ENCODE measurements around the gene EXOC6.

The EXOC6 gene

DNA sequence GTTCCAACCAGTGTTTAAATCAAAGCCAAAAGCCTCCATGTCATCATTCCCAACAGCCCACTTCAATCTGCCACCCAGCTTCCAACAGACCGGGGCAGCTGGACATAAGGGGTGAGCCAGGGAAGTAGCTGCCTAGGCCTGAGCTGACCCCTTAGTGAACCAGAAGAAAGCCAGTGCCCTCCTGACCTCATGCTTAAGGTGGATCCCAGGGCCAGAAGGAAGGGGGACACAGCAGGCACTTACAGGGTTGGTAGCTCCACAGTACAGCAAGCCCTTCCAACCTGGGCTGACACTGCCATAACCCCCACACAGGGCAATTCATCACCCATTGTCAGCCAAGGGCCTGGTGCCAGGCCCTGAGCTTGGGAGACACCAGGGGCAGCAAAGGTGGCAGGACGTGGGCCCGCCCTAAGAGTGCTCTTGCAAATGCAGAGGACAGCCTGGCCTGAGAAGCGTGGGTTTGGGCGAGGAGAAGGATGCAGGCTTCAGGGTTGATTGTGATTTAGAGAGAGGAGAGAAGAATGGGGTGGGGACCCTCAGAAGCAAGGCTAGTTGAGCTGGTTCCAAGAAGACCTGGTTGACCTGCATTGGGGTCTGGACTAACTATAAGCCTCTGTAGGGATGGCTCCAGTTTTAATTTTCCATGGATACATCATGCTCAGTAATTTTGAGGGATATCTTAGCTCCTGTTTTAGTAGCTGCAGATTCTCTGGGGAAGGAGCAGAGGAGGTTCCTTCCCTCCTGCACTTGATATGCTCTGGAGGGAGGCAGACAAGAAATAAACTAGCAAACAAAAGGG, 222.3 kb downstream of the EXOC6 start:
- H3K4me1 Mint-ChIP-seq = peaks cover 14% of the 10 kb centered on the region
- ATAC-seq (replicated peaks; ENCODE audit: extremely low read depth, poor library complexity, severe bottlenecking) (no peak), DNase-seq (ENCODE audit: low spot score in 2 of 2) (no peak)
- peaks cover 88% of the 10 kb centered on the region for H3K27me3 Mint-ChIP-seq
- H3K4me3 Mint-ChIP-seq = no peak overlapping the region
- peaks cover 3% of the 10 kb centered on the region for H3K36me3 Mint-ChIP-seq (ENCODE audit: insufficient read depth)
- H3K27ac Mint-ChIP-seq (ENCODE audit: low read depth) = no peak overlapping the region
- no peaks in the 10 kb centered on the region for H3K9me3 Mint-ChIP-seq

- Mint-ChIP-seq H3K4me3 (no peak overlapping the region), H3K9me3 (no peaks in the 10 kb centered on the region), H3K27ac (ENCODE audit: low read depth) (no peak overlapping the region), H3K4me1 (peaks cover 14% of the 10 kb centered on the region), H3K36me3 (ENCODE audit: insufficient read depth) (peaks cover 3% of the 10 kb centered on the region), H3K27me3 (peaks cover 93% of the 10 kb centered on the region)
- DNase-seq (ENCODE audit: low spot score in 2 of 2) = no peak
- ATAC-seq (replicated peaks; ENCODE audit: extremely low read depth, poor library complexity, severe bottlenecking) = no peak
Measured at GRCh38 chr10:93071177-93071472, 222.8 kb downstream of the EXOC6 start.

- no peak overlapping the region for H3K27ac Mint-ChIP-seq (ENCODE audit: low read depth)
- H3K9me3 Mint-ChIP-seq = no peaks in the 10 kb centered on the region
- peaks cover 3% of the 10 kb centered on the region for H3K36me3 Mint-ChIP-seq (ENCODE audit: insufficient read depth)
Measured at GRCh38 chr10:93071674-93072224, 223.4 kb downstream of the EXOC6 start.

DNA sequence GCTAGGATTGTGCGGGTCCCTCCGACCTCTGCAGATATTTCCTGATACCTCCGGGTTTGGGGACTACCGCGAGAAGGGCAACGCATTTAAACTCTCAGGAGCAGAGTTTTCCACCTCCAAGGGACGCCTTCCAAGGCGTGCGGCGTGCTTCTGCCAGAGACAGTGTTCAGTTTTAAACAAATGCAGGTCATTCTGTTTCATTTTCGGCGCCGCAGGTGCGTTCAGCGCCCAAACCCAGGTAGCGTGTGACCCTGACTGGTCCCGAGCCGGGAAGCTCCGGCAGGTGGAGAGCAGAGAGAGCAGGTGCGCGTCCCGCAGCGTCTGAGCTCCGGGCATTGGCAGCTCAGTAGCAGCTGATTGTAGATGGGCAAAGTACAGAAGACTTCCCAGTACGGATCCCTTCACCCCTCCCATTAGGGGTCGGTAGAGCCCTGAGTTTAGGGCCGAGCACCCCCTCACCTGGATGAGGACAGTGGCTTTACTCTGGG, 223.9 kb downstream of the EXOC6 start:
- peaks cover 3% of the 10 kb centered on the region for H3K36me3 Mint-ChIP-seq (ENCODE audit: insufficient read depth)
- H3K4me3 Mint-ChIP-seq = peak overlapping the region; percentile 42
- H3K27ac Mint-ChIP-seq (ENCODE audit: low read depth) = no peak overlapping the region
- DNase-seq (ENCODE audit: low spot score in 2 of 2) (no peak), ATAC-seq (replicated peaks; ENCODE audit: extremely low read depth, poor library complexity, severe bottlenecking) (no peak)
- peaks cover 94% of the 10 kb centered on the region for H3K27me3 Mint-ChIP-seq
- H3K4me1 Mint-ChIP-seq = peaks cover 14% of the 10 kb centered on the region
- no peaks in the 10 kb centered on the region for H3K9me3 Mint-ChIP-seq

More at GRCh38 chr10:93071674-93072224, 223.4 kb downstream of the EXOC6 start:
- Mint-ChIP-seq H3K4me3 (no peak overlapping the region), H3K4me1 (peaks cover 14% of the 10 kb centered on the region), H3K27me3 (peaks cover 95% of the 10 kb centered on the region)
- no peak for DNase-seq (ENCODE audit: low spot score in 2 of 2)
- ATAC-seq (replicated peaks; ENCODE audit: extremely low read depth, poor library complexity, severe bottlenecking) = no peak

DNA sequence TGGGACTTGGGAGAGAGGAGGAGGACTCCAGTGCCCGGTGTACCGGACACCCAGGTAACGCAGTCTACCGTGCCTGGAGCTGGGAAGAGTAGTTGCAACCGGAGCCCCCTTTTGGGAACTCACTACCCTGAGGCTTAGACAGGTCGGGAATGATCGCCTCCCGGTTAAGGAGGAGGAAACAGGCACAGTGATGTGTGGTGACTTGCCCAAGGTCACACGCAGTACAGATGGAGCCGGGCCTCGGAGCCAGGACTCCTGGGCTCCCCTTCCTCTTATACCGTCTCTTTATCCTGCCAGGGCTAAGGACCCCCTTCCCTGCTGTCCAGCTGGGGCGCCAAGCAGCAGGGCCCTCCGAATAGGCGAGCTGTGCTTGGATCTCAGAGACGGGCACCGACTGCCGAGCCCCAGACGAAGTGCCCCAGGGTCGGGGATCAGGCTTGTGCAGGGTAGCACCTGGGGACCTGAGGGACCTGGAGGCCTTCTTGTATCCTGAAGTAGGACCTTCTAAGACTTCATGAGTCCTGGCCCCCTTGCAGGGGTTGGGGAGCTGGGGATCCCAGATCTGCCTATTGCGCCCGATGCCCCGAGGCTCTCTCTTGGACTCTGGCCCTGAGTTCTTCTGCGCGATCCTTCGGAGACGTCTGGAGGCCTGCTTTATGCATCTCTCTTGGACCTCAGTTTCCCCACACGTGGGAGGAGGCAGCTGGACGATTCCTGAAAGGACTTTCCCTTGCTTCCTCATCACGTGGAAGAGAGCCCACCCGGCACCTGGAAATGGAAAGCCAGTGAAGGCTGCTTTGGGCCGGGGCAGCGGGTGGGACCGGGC, 224.6 kb downstream of the EXOC6 start:
- DNase-seq (ENCODE audit: low spot score in 2 of 2) (no peak), ATAC-seq (replicated peaks; ENCODE audit: extremely low read depth, poor library complexity, severe bottlenecking) (no peak)
- Mint-ChIP-seq H3K9me3 (no peaks in the 10 kb centered on the region), H3K27me3 (peaks cover 88% of the 10 kb centered on the region), H3K4me3 (peak overlapping the region; percentile 42), H3K27ac (ENCODE audit: low read depth) (no peak overlapping the region), H3K4me1 (peaks cover 14% of the 10 kb centered on the region), H3K36me3 (ENCODE audit: insufficient read depth) (peaks cover 3% of the 10 kb centered on the region)

DNA sequence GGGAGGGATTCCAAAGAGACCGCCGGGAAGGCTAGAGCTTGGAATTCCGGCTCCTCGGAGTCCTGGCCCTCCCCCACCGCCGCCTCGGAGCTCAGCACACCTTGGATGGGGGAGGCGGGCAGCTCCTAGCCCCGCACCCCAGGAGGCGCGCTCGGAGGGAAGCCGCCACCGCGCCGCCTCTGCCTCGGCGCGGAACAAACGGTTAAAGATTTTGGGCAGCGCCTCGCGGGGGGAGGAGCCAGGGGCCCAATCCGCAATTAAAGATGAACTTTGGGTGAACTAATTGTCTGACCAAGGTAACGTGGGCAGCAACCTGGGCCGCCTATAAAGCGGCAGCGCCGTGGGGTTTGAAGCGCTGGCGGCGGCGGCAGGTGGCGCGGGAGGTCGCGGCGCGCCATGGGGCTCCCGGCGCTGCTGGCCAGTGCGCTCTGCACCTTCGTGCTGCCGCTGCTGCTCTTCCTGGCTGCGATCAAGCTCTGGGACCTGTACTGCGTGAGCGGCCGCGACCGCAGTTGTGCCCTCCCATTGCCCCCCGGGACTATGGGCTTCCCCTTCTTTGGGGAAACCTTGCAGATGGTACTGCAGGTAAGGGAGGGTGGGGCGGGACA, 225.3 kb downstream of the EXOC6 start, which contains the start of gene CYP26A1:
Gene CYP26A1, plus strand, starts transcription at position 355 of the 608 bp plus-strand sequence. Its CDS starts 42 bp downstream, at position 397.
- H3K27ac Mint-ChIP-seq (ENCODE audit: low read depth) = no peak within 1 kb of the TSS
- DNase-seq (ENCODE audit: low spot score in 2 of 2) (no peak), ATAC-seq (replicated peaks; ENCODE audit: extremely low read depth, poor library complexity, severe bottlenecking) (no peak)
- peaks cover 81% of the 10 kb centered on the region for H3K27me3 Mint-ChIP-seq
- H3K9me3 Mint-ChIP-seq = no peaks in the 10 kb centered on the region
- H3K36me3 Mint-ChIP-seq (ENCODE audit: insufficient read depth) = peaks cover 3% of the 10 kb centered on the region
- peaks cover 11% of the 10 kb centered on the region for H3K4me1 Mint-ChIP-seq
- H3K4me3 Mint-ChIP-seq = peak within 1 kb of the TSS; percentile 66

DNA sequence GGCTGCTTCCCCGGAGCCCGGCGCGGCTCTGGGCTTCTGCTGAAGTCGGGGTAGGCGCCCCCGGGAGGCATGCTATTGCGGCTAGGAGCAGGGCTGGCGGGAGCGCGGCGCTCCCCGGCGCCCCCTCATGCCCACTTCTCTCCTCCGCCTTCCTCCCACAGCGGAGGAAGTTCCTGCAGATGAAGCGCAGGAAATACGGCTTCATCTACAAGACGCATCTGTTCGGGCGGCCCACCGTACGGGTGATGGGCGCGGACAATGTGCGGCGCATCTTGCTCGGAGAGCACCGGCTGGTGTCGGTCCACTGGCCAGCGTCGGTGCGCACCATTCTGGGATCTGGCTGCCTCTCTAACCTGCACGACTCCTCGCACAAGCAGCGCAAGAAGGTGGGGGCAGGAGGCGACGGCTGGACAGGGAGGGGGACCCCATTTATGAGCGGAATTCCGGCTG, 225.9 kb downstream of the EXOC6 start:
- DNase-seq (ENCODE audit: low spot score in 2 of 2) = no peak
- H3K4me3 Mint-ChIP-seq = peak overlapping the region; percentile 66
- H3K4me1 Mint-ChIP-seq = peaks cover 8% of the 10 kb centered on the region
- H3K36me3 Mint-ChIP-seq (ENCODE audit: insufficient read depth) = peaks cover 3% of the 10 kb centered on the region
- H3K27me3 Mint-ChIP-seq = peaks cover 78% of the 10 kb centered on the region
- H3K27ac Mint-ChIP-seq (ENCODE audit: low read depth) = no peak overlapping the region
- ATAC-seq (replicated peaks; ENCODE audit: extremely low read depth, poor library complexity, severe bottlenecking) = no peak
- no peaks in the 10 kb centered on the region for H3K9me3 Mint-ChIP-seq

GRCh38 chr10:93074597-93075368, 226.5 kb downstream of the EXOC6 start:
- ATAC-seq (replicated peaks; ENCODE audit: extremely low read depth, poor library complexity, severe bottlenecking) = no peak
- peaks cover 3% of the 10 kb centered on the region for H3K36me3 Mint-ChIP-seq (ENCODE audit: insufficient read depth)
- H3K9me3 Mint-ChIP-seq = no peaks in the 10 kb centered on the region

DNA sequence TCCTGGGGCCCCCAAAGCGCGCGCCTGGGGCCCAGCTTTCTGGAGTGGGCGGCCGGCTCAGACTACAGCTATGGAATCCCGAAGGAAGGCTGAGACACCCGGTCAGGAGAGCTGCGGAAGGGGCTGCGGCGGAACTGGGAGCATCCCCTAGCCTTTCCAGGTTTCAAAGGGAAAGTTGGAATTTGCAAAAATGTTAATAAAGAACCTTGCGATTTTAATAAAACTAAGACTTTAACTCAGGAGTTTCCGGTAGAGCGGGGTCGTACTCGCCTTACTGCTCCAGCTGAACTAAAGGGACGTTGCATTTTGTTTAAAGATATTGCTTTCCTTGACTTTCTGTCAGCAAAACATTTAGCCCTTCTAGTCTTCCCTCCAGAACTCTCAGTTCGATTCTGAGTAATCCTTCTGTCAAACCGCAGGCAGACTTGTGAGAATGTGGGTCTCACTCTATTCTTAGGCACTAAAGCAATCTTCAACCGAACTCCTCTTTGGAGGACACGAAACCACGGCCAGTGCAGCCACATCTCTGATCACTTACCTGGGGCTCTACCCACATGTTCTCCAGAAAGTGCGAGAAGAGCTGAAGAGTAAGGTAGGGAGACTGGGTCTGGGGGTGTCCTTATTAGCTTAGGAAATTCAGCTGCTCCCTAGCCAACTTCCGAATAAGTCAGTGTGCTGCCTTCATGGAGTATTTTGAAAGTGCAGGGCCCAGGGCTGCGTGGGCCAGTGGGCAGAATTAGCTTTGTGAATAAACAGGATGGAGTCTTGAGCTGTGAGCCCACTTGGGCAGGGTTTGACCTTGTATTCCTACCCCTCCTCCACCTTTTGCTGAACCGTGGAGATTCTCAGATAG, 227.3 kb downstream of the EXOC6 start:
- H3K4me1 Mint-ChIP-seq = peaks cover 13% of the 10 kb centered on the region
- H3K36me3 Mint-ChIP-seq (ENCODE audit: insufficient read depth) = no peaks in the 10 kb centered on the region
- H3K9me3 Mint-ChIP-seq = no peaks in the 10 kb centered on the region
- ATAC-seq (replicated peaks; ENCODE audit: extremely low read depth, poor library complexity, severe bottlenecking) (no peak), DNase-seq (ENCODE audit: low spot score in 2 of 2) (no peak)
- H3K4me3 Mint-ChIP-seq = no peak overlapping the region
- peaks cover 78% of the 10 kb centered on the region for H3K27me3 Mint-ChIP-seq
- H3K27ac Mint-ChIP-seq (ENCODE audit: low read depth) = no peak overlapping the region

More at GRCh38 chr10:93074597-93075368, 226.5 kb downstream of the EXOC6 start:
- Mint-ChIP-seq H3K4me3 (peak overlapping the region; percentile 66), H3K27ac (ENCODE audit: low read depth) (no peak overlapping the region), H3K27me3 (peaks cover 78% of the 10 kb centered on the region), H3K4me1 (peaks cover 8% of the 10 kb centered on the region)
- DNase-seq (ENCODE audit: low spot score in 2 of 2) = no peak

- no peaks in the 10 kb centered on the region for H3K36me3 Mint-ChIP-seq (ENCODE audit: insufficient read depth)
- ATAC-seq (replicated peaks; ENCODE audit: extremely low read depth, poor library complexity, severe bottlenecking) (no peak), DNase-seq (ENCODE audit: low spot score in 2 of 2) (no peak)
- no peaks in the 10 kb centered on the region for H3K9me3 Mint-ChIP-seq
- no peak overlapping the region for H3K4me3 Mint-ChIP-seq
- peaks cover 78% of the 10 kb centered on the region for H3K27me3 Mint-ChIP-seq
- peaks cover 13% of the 10 kb centered on the region for H3K4me1 Mint-ChIP-seq
- H3K27ac Mint-ChIP-seq (ENCODE audit: low read depth) = no peak overlapping the region
Measured at GRCh38 chr10:93076871-93077270, 228.6 kb downstream of the EXOC6 start.

DNA sequence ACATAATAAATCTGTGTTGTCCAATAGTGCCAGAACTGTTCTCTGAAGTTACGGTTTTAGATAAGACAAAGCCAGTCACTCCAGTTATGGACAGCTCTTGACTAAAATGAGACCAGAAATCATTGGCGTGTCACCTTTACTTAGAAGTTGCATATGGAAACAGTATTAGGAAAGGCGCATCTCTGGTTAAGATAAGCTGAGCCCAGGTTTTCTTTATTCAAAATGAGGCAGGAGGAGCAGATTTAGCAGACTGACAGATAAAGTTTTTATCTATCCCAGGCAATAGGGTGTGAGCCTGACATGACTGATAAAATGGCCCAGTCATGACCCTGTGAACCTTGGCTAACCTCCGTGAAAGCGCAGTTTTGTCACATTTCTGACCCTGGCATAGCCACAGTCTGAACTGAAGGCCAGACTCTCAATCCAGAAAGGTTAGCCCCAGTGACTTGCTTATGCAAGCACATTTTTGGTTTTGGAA, 229.6 kb downstream of the EXOC6 start:
- Mint-ChIP-seq H3K27me3 (peaks cover 70% of the 10 kb centered on the region), H3K9me3 (no peaks in the 10 kb centered on the region), H3K36me3 (ENCODE audit: insufficient read depth) (no peaks in the 10 kb centered on the region), H3K4me1 (peaks cover 13% of the 10 kb centered on the region), H3K4me3 (no peak overlapping the region), H3K27ac (ENCODE audit: low read depth) (no peak overlapping the region)
- DNase-seq (ENCODE audit: low spot score in 2 of 2) = no peak
- no peak for ATAC-seq (replicated peaks; ENCODE audit: extremely low read depth, poor library complexity, severe bottlenecking)

All from central memory CD8-positive, alpha-beta T cell (primary cell).